A549 (cell line): ENCODE results near the gene HOXD9.
A peak's percentile ranks its signal among the peaks of the same experiment; 100 is the strongest.

Source experiments
- BHLHE40 ChIP-seq: IDR thresholded peaks from 2 replicates; pipeline ENCODE4 v1.6.1; 2012; ENCODE audit warnings: low read depth, low read length, inconsistent platforms
- ELK1 ChIP-seq: fragments of 150-350 bp; IDR thresholded peaks from 2 replicates; pipeline ENCODE4 v1.6.1; 2014; ENCODE audit warnings: low read depth, mild to moderate bottlenecking, low read length
- ESRRA ChIP-seq: fragments of 150-350 bp; IDR thresholded peaks from 2 replicates; pipeline ENCODE4 v1.6.1; 2014; ENCODE audit warnings: mild to moderate bottlenecking, low read length, borderline replicate concordance
- JUN ChIP-seq, 2 experiments: fragments of >200 bp; sonication (Bioruptor Twin); formaldehyde crosslinking; IDR thresholded peaks; 2 replicates in 1 of 2; 3 replicates in 1 of 2; pipeline ENCODE4 v1.6.1; 2016 to 2017
- MAZ ChIP-seq: fragments of 150-350 bp; IDR thresholded peaks from 2 replicates; pipeline ENCODE4 v1.6.1; 2014; ENCODE audit warnings: antibody characterized with exemption, low read depth, low read length, borderline replicate concordance
- NR3C1 ChIP-seq: fragments of >200 bp; sonication (Bioruptor Twin); formaldehyde crosslinking; IDR thresholded peaks from 3 replicates; pipeline ENCODE4 v1.6.1; 2017
- POLR2A ChIP-seq: IDR thresholded peaks from 2 replicates; pipeline ENCODE4 v1.6.1; 2012; ENCODE audit warnings: mild to moderate bottlenecking, low read length
- POLR2AphosphoS2 ChIP-seq: conservative IDR thresholded peaks from 2 replicates; pipeline ENCODE4 v1.6.1; 2012; ENCODE audit warnings: low read length, improper control_type of control experiment, inconsistent platforms
- RAD21 ChIP-seq, 2 experiments: fragments of >200 bp in 1 of 2; sonication (Bioruptor Twin) in 1 of 2; formaldehyde crosslinking in 1 of 2; IDR thresholded peaks in 1 of 2; conservative IDR thresholded peaks in 1 of 2; 2 replicates in 1 of 2; 3 replicates in 1 of 2; pipeline ENCODE4 v1.6.1; 2012 to 2018; ENCODE audit warnings: inconsistent platforms in 1 of 2
- REST ChIP-seq: fragments of 200-600 bp; sonication (generic); IDR thresholded peaks from 2 replicates; pipeline ENCODE4 v1.6.1; 2016; ENCODE audit warnings: antibody characterized with exemption, mild to moderate bottlenecking, moderate library complexity
- TP53 ChIP-seq: fragments of 250-450 bp; sonication (Bioruptor Pico); IDR thresholded peaks from 2 replicates; pipeline ENCODE4 v1.5.0; 2021; ENCODE audit warnings: mild to moderate bottlenecking, moderate library complexity
- TF ChIP-seq, protein P1 (sequence below): fragments of >200 bp; sonication (Bioruptor Twin); formaldehyde crosslinking; IDR thresholded peaks from 3 replicates; pipeline ENCODE4 v1.5.1; 2016
- TF ChIP-seq, protein P2 (sequence below): fragments of 450-650 bp; IDR thresholded peaks from 2 replicates; pipeline ENCODE4 v1.6.1; 2014; ENCODE audit warnings: antibody characterized with exemption

GRCh38 chr2:176128982-176129796 is 6.7 kb downstream of the HOXD9 start, which contains the start of gene HOXD8:
- TF ChIP-seq, protein P1, sequence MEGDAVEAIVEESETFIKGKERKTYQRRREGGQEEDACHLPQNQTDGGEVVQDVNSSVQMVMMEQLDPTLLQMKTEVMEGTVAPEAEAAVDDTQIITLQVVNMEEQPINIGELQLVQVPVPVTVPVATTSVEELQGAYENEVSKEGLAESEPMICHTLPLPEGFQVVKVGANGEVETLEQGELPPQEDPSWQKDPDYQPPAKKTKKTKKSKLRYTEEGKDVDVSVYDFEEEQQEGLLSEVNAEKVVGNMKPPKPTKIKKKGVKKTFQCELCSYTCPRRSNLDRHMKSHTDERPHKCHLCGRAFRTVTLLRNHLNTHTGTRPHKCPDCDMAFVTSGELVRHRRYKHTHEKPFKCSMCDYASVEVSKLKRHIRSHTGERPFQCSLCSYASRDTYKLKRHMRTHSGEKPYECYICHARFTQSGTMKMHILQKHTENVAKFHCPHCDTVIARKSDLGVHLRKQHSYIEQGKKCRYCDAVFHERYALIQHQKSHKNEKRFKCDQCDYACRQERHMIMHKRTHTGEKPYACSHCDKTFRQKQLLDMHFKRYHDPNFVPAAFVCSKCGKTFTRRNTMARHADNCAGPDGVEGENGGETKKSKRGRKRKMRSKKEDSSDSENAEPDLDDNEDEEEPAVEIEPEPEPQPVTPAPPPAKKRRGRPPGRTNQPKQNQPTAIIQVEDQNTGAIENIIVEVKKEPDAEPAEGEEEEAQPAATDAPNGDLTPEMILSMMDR, result no peak; the same call in 2 of the 3 replicates
- TF ChIP-seq POLR2A (peak; percentile 41), RAD21 (conservative IDR thresholded peaks at IDR 0.05 in 1 of 2, IDR thresholded peaks at IDR 0.05 in 1 of 2) (no peak), TP53 (no peak), POLR2AphosphoS2 (no peak), MAZ (no peak), JUN (IDR thresholded peaks at IDR 0.05) (peak in 1 of 2 experiments; percentile 50; a peak in 2 of 5 replicates), ESRRA (no peak), ELK1 (no peak), NR3C1 (no peak), BHLHE40 (no peak), REST (no peak)
- TF ChIP-seq, protein P2, sequence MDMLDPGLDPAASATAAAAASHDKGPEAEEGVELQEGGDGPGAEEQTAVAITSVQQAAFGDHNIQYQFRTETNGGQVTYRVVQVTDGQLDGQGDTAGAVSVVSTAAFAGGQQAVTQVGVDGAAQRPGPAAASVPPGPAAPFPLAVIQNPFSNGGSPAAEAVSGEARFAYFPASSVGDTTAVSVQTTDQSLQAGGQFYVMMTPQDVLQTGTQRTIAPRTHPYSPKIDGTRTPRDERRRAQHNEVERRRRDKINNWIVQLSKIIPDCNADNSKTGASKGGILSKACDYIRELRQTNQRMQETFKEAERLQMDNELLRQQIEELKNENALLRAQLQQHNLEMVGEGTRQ, result no peak
